HUES48 (cell line): ENCODE measurements around the gene GPRIN3.

ENCODE experiments used
- H3K27ac ChIP-seq: one replicate; pipeline ENCODE4 v1.7.0; 2013; ENCODE audit warnings: low read depth, low read length, inconsistent platforms
- H3K27me3 ChIP-seq: 2 replicates; pipeline ENCODE4 v1.6.1; 2013; ENCODE audit warnings: mild to moderate bottlenecking, low read length; ENCODE audit not compliant: control insufficient read depth, insufficient read depth
- H3K36me3 ChIP-seq: 2 replicates; pipeline ENCODE4 v1.6.1; 2013; ENCODE audit warnings: low read length; ENCODE audit not compliant: control insufficient read depth, insufficient read depth
- H3K4me1 ChIP-seq: 2 replicates; pipeline ENCODE4 v1.6.1; 2013; ENCODE audit warnings: mild to moderate bottlenecking, low read length; ENCODE audit not compliant: control insufficient read depth, insufficient read depth
- H3K4me3 ChIP-seq: 2 replicates; pipeline ENCODE4 v1.5.1; 2013; ENCODE audit warnings: mild to moderate bottlenecking, low read depth, low read length
- H3K9ac ChIP-seq: 2 replicates; pipeline ENCODE4 v1.6.1; 2013; ENCODE audit warnings: mild to moderate bottlenecking, low read depth, low read length, moderate library complexity
- H3K9me3 ChIP-seq: 2 replicates; pipeline ENCODE4 v1.6.1; 2013; ENCODE audit warnings: low read length; ENCODE audit not compliant: control insufficient read depth, insufficient read depth

GPRIN3 gene

GRCh38 chr4:89334830-89335229 lies 27.2 kb upstream of the GPRIN3 start:
- no peak overlapping the region for H3K4me3 ChIP-seq
- no peak overlapping the region for H3K27ac ChIP-seq
- H3K36me3 ChIP-seq, result no peaks in the 10 kb centered on the region
- 0 out of 2 replicates have a peak, but pooled peaks cover 5% of the 10 kb centered on the region for H3K4me1 ChIP-seq
- no peaks in the 10 kb centered on the region for H3K9me3 ChIP-seq
- H3K27me3 ChIP-seq, result no peaks in the 10 kb centered on the region
- no peak overlapping the region for H3K9ac ChIP-seq

GRCh38 chr4:89334311-89334710 lies 26.7 kb upstream of the GPRIN3 start:
- H3K4me3 ChIP-seq, result no peak overlapping the region
- H3K27me3 ChIP-seq, result no peaks in the 10 kb centered on the region
- no peaks in the 10 kb centered on the region for H3K9me3 ChIP-seq
- H3K9ac ChIP-seq, result no peak overlapping the region
- no peak overlapping the region for H3K27ac ChIP-seq
- H3K4me1 ChIP-seq, result 0 out of 2 replicates have a peak, but pooled peaks cover 5% of the 10 kb centered on the region
- H3K36me3 ChIP-seq, result no peaks in the 10 kb centered on the region

- H3K4me1 ChIP-seq, result no peaks in the 10 kb centered on the region
- no peak overlapping the region for H3K4me3 ChIP-seq
- no peaks in the 10 kb centered on the region for H3K9me3 ChIP-seq
- H3K27me3 ChIP-seq, result no peaks in the 10 kb centered on the region
- no peaks in the 10 kb centered on the region for H3K36me3 ChIP-seq
- H3K9ac ChIP-seq, result no peak overlapping the region
- H3K27ac ChIP-seq, result no peak overlapping the region
These were observed 24.3 kb upstream of the GPRIN3 start for GRCh38 chr4:89331686-89332544.

- H3K4me3 ChIP-seq, result no peak overlapping the region
- H3K36me3 ChIP-seq, result no peaks in the 10 kb centered on the region
- no peaks in the 10 kb centered on the region for H3K4me1 ChIP-seq
- H3K27me3 ChIP-seq, result no peaks in the 10 kb centered on the region
- no peak overlapping the region for H3K9ac ChIP-seq
- H3K27ac ChIP-seq, result no peak overlapping the region
- H3K9me3 ChIP-seq, result no peaks in the 10 kb centered on the region
These were observed 23.6 kb upstream of the GPRIN3 start for GRCh38 chr4:89331197-89331596.

- H3K4me1 ChIP-seq, result no peaks in the 10 kb centered on the region
- no peak overlapping the region for H3K9ac ChIP-seq
- no peaks in the 10 kb centered on the region for H3K27me3 ChIP-seq
- no peak overlapping the region for H3K27ac ChIP-seq
- H3K36me3 ChIP-seq, result no peaks in the 10 kb centered on the region
- H3K4me3 ChIP-seq, result no peak overlapping the region
- no peaks in the 10 kb centered on the region for H3K9me3 ChIP-seq
These were observed 21.7 kb upstream of the GPRIN3 start for GRCh38 chr4:89329280-89329679.

- no peaks in the 10 kb centered on the region for H3K27me3 ChIP-seq
- H3K27ac ChIP-seq, result no peak overlapping the region
- no peaks in the 10 kb centered on the region for H3K9me3 ChIP-seq
- no peaks in the 10 kb centered on the region for H3K4me1 ChIP-seq
- H3K36me3 ChIP-seq, result no peaks in the 10 kb centered on the region
- H3K9ac ChIP-seq, result no peak overlapping the region
- no peak overlapping the region for H3K4me3 ChIP-seq
These were observed 17.1 kb upstream of the GPRIN3 start for GRCh38 chr4:89324671-89325070.

GRCh38 chr4:89322671-89323070 lies 15.1 kb upstream of the GPRIN3 start:
- H3K27ac ChIP-seq, result no peak overlapping the region
- H3K9me3 ChIP-seq, result no peaks in the 10 kb centered on the region
- no peaks in the 10 kb centered on the region for H3K27me3 ChIP-seq
- H3K4me1 ChIP-seq, result no peaks in the 10 kb centered on the region
- H3K36me3 ChIP-seq, result no peaks in the 10 kb centered on the region
- no peak overlapping the region for H3K4me3 ChIP-seq
- no peak overlapping the region for H3K9ac ChIP-seq

GRCh38 chr4:89319756-89320155 lies 12.2 kb upstream of the GPRIN3 start:
- Histone ChIP-seq H3K36me3 (no peaks in the 10 kb centered on the region), H3K27ac (no peak overlapping the region), H3K9ac (no peak overlapping the region), H3K9me3 (no peaks in the 10 kb centered on the region), H3K4me1 (no peaks in the 10 kb centered on the region), H3K27me3 (no peaks in the 10 kb centered on the region), H3K4me3 (no peak overlapping the region)

GRCh38 chr4:89316931-89317366 lies 9.3 kb upstream of the GPRIN3 start:
- Histone ChIP-seq H3K27me3 (no peaks in the 10 kb centered on the region), H3K9me3 (no peaks in the 10 kb centered on the region), H3K9ac (no peak overlapping the region), H3K36me3 (no peaks in the 10 kb centered on the region), H3K4me3 (no peak overlapping the region), H3K4me1 (no peaks in the 10 kb centered on the region), H3K27ac (no peak overlapping the region)

- Histone ChIP-seq H3K4me1 (no peaks in the 10 kb centered on the region), H3K36me3 (no peaks in the 10 kb centered on the region), H3K9me3 (no peaks in the 10 kb centered on the region), H3K9ac (no peak overlapping the region), H3K27ac (no peak overlapping the region), H3K4me3 (no peak overlapping the region), H3K27me3 (no peaks in the 10 kb centered on the region)
These were observed 8.6 kb upstream of the GPRIN3 start for GRCh38 chr4:89316211-89316610.

- Histone ChIP-seq H3K36me3 (no peaks in the 10 kb centered on the region), H3K4me1 (no peaks in the 10 kb centered on the region), H3K27ac (no peak overlapping the region), H3K9ac (no peak overlapping the region), H3K4me3 (no peak overlapping the region), H3K9me3 (no peaks in the 10 kb centered on the region), H3K27me3 (no peaks in the 10 kb centered on the region)
These were observed 6.7 kb upstream of the GPRIN3 start for GRCh38 chr4:89314291-89314690.
